NT2/D1 (cell line): ENCODE results near the gene ZDHHC20.
"Not testable (repeated sequence)": the region's sequence is repeated elsewhere in the genome, so short reads cannot be mapped to it uniquely, and the experiment has no call there.

Experiments
- DNase-seq: peaks from one replicate; pipeline ENCODE4 v3.0.0-alpha.2; 2011; ENCODE audit warnings: low read depth, low spot score
- H3K27me3 ChIP-seq: 2 replicates; pipeline ENCODE4 v1.6.0; 2011; ENCODE audit warnings: mild to moderate bottlenecking; ENCODE audit not compliant: insufficient read length, insufficient read depth
- H3K36me3 ChIP-seq: 2 replicates; pipeline ENCODE4 v1.6.1; 2011; ENCODE audit warnings: mild to moderate bottlenecking, low read length, mixed read lengths; ENCODE audit not compliant: insufficient read depth, insufficient read length
- H3K4me1 ChIP-seq: 2 replicates; pipeline ENCODE4 v1.5.1; 2011; ENCODE audit not compliant: insufficient read depth, insufficient read length
- H3K4me3 ChIP-seq: 2 replicates; pipeline ENCODE4 v1.5.1; 2011; ENCODE audit warnings: low read depth; ENCODE audit not compliant: insufficient read length
- H3K9ac ChIP-seq: 2 replicates; pipeline ENCODE4 v1.6.0; 2011; ENCODE audit warnings: low read depth; ENCODE audit not compliant: insufficient read length
- H3K9me3 ChIP-seq: 2 replicates; pipeline ENCODE4 v1.5.1; 2011; ENCODE audit warnings: mild to moderate bottlenecking, low read length; ENCODE audit not compliant: insufficient read depth
- SUZ12 ChIP-seq: IDR thresholded peaks from 2 replicates; pipeline ENCODE4 v1.6.1; 2011; ENCODE audit not compliant: insufficient read length, insufficient read depth; ENCODE audit errors: extremely low read depth
- YY1 ChIP-seq: IDR thresholded peaks from 2 replicates; pipeline ENCODE4 v1.6.1; 2011; ENCODE audit not compliant: insufficient read length, insufficient read depth
- ZNF274 ChIP-seq: IDR thresholded peaks from 2 replicates; pipeline ENCODE4 v1.6.1; 2011; ENCODE audit warnings: mild to moderate bottlenecking, low read depth, low read length

The ZDHHC20 gene

GRCh38 chr13:21405309-21405708, 53.8 kb downstream of the ZDHHC20 start:
- H3K9ac ChIP-seq: no peak overlapping the region
- H3K4me3 ChIP-seq: no peak overlapping the region
- no peak for TF ChIP-seq YY1
- TF ChIP-seq SUZ12: no peak
- TF ChIP-seq ZNF274: no peak
- no peaks in the 10 kb centered on the region for H3K4me1 ChIP-seq
- no peak for DNase-seq
- H3K9me3 ChIP-seq: no peaks in the 10 kb centered on the region
- H3K36me3 ChIP-seq: peaks cover 15% of the 10 kb centered on the region
- no peaks in the 10 kb centered on the region for H3K27me3 ChIP-seq

GRCh38 chr13:21402586-21403307, 56.4 kb downstream of the ZDHHC20 start:
- H3K9me3 ChIP-seq: no peaks in the 10 kb centered on the region
- no peak overlapping the region for H3K9ac ChIP-seq
- TF ChIP-seq YY1 (no peak), SUZ12 (no peak), ZNF274 (no peak)
- H3K36me3 ChIP-seq: peaks cover 15% of the 10 kb centered on the region
- no peaks in the 10 kb centered on the region for H3K4me1 ChIP-seq
- H3K27me3 ChIP-seq: no peaks in the 10 kb centered on the region
- DNase-seq: no peak
- H3K4me3 ChIP-seq: no peak overlapping the region

- DNase-seq: no peak
- Histone ChIP-seq H3K36me3 (peaks cover 11% of the 10 kb centered on the region), H3K27me3 (no peaks in the 10 kb centered on the region), H3K4me3 (no peak overlapping the region), H3K4me1 (no peaks in the 10 kb centered on the region), H3K9me3 (no peaks in the 10 kb centered on the region), H3K9ac (no peak overlapping the region)
- no peak for TF ChIP-seq YY1
- TF ChIP-seq SUZ12: no peak
- no peak for TF ChIP-seq ZNF274
Observed at GRCh38 chr13:21399741-21400140, 59.4 kb downstream of the ZDHHC20 start.

- Histone ChIP-seq H3K9ac (no peak overlapping the region), H3K27me3 (no peaks in the 10 kb centered on the region), H3K9me3 (no peaks in the 10 kb centered on the region), H3K36me3 (peaks cover 13% of the 10 kb centered on the region), H3K4me1 (no peaks in the 10 kb centered on the region), H3K4me3 (no peak overlapping the region)
- TF ChIP-seq YY1 (no peak), ZNF274 (no peak), SUZ12 (no peak)
- no peak for DNase-seq
Observed at GRCh38 chr13:21395953-21396352, 63.1 kb downstream of the ZDHHC20 start.

- H3K9me3 ChIP-seq: no peaks in the 10 kb centered on the region; the same call in 1 of the 2 replicates
- no peak overlapping the region for H3K9ac ChIP-seq
- TF ChIP-seq SUZ12 (no peak), ZNF274 (no peak), YY1 (no peak)
- no peaks in the 10 kb centered on the region for H3K27me3 ChIP-seq
- no peak overlapping the region for H3K4me3 ChIP-seq
- DNase-seq: no peak
- H3K36me3 ChIP-seq: peaks cover 19% of the 10 kb centered on the region
- H3K4me1 ChIP-seq: no peaks in the 10 kb centered on the region
Observed at GRCh38 chr13:21389124-21389523, 70.0 kb downstream of the ZDHHC20 start.

- no peak overlapping the region for H3K9ac ChIP-seq
- no peak for TF ChIP-seq ZNF274
- no peak for TF ChIP-seq SUZ12
- TF ChIP-seq YY1: no peak
- no peaks in the 10 kb centered on the region; the same call in 1 of the 2 replicates for H3K9me3 ChIP-seq
- peaks cover 25% of the 10 kb centered on the region for H3K36me3 ChIP-seq
- H3K4me3 ChIP-seq: no peak overlapping the region
- no peaks in the 10 kb centered on the region for H3K27me3 ChIP-seq
- no peaks in the 10 kb centered on the region for H3K4me1 ChIP-seq
- DNase-seq: no peak
Observed at GRCh38 chr13:21385710-21386109, 73.4 kb downstream of the ZDHHC20 start.

GRCh38 chr13:21383090-21383489, 76.0 kb downstream of the ZDHHC20 start:
- Histone ChIP-seq H3K36me3 (peaks cover 20% of the 10 kb centered on the region), H3K9ac (no peak overlapping the region), H3K9me3 (no peaks in the 10 kb centered on the region; the same call in 1 of the 2 replicates), H3K27me3 (no peaks in the 10 kb centered on the region), H3K4me1 (no peaks in the 10 kb centered on the region), H3K4me3 (no peak overlapping the region)
- TF ChIP-seq SUZ12 (no peak), YY1 (no peak), ZNF274 (no peak)
- DNase-seq: no peak

GRCh38 chr13:21376998-21377985, 81.8 kb downstream of the ZDHHC20 start:
- not testable (repeated sequence) for H3K4me1 ChIP-seq, H3K9ac ChIP-seq, DNase-seq, H3K27me3 ChIP-seq, H3K9me3 ChIP-seq, H3K4me3 ChIP-seq
- peaks cover 25% of the 10 kb centered on the region for H3K36me3 ChIP-seq
